ENCODE measurements around the gene FAM117A.

GRCh38 chr17:49692751-49693150 lies 71.2 kb downstream of the FAM117A start:
- TF ChIP-seq GABPA (IDR thresholded peaks at IDR 0.05; ENCODE audit: low read depth) (no peak), SIN3A (IDR thresholded peaks at IDR 0.05; ENCODE audit: borderline replicate concordance, low read depth, low read length) (no peak), CTCF (IDR thresholded peaks at IDR 0.05) (no peak), RAD21 (IDR thresholded peaks at IDR 0.05; ENCODE audit: low read length) (no peak), SMC3 (IDR thresholded peaks at IDR 0.05; ENCODE audit: low read depth, low read length) (no peak), RCOR1 (IDR thresholded peaks at IDR 0.05; ENCODE audit: low read length) (no peak), TAF1 (IDR thresholded peaks at IDR 0.05; ENCODE audit: borderline replicate concordance, low read depth, low read length) (no peak), MEF2A (IDR thresholded peaks at IDR 0.05; ENCODE audit: borderline replicate concordance, low read depth) (no peak), EZH2phosphoT487 (IDR thresholded peaks at IDR 0.05; ENCODE audit: borderline replicate concordance, low read depth) (no peak), MXI1 (IDR thresholded peaks at IDR 0.05; ENCODE audit: low read depth, low read length) (no peak), ZBTB33 (IDR thresholded peaks at IDR 0.05; ENCODE audit: borderline replicate concordance, low read depth) (no peak), YY1 (IDR thresholded peaks at IDR 0.05; ENCODE audit: low read depth) (no peak), JUND (IDR thresholded peaks at IDR 0.05) (no peak)
- TF ChIP-seq, protein P1, sequence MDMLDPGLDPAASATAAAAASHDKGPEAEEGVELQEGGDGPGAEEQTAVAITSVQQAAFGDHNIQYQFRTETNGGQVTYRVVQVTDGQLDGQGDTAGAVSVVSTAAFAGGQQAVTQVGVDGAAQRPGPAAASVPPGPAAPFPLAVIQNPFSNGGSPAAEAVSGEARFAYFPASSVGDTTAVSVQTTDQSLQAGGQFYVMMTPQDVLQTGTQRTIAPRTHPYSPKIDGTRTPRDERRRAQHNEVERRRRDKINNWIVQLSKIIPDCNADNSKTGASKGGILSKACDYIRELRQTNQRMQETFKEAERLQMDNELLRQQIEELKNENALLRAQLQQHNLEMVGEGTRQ (IDR thresholded peaks at IDR 0.05; ENCODE audit: borderline replicate concordance, low read depth, low read length) = no peak
